MCF 10A (cell line): ENCODE measurements around the gene CCDC30. TPM values are rescaled to one million over a fixed set of nuclear protein-coding genes. Genes with fewer than 3 reads are reported as not detected.

ENCODE experiments used
- Bru-seq: library from RNA; stranded (reverse); fragments of 400-500 nt; gene quantifications from one replicate; lab custom pipeline; 2021; lab: Mats Ljungman, UMichigan
- BruChase-seq, 2 experiments: library from RNA; stranded (reverse); fragments of 400-500 nt; gene quantifications; one replicate each; lab custom pipeline; 2021; lab: Mats Ljungman, UMichigan
- BruUV-seq: library from RNA; stranded (reverse); fragments of 400-500 nt; replicated peaks from 2 replicates; lab custom pipeline; 2021; lab: Mats Ljungman, UMichigan
- CTCF ChIA-PET: fragments of 300-600 bp; sonication (Branson Sonifier 250); formaldehyde crosslinking; extraction: SDS; loops from one replicate; lab custom pipeline; 2021; ENCODE audit warnings: antibody characterized with exemption, inconsistent platforms; lab: Yijun Ruan, JAX
- POLR2A ChIA-PET: fragments of 300-600, 350-650 bp; sonication (Branson Sonifier 250); formaldehyde crosslinking; extraction: SDS; loops from one replicate; lab custom pipeline; 2020; ENCODE audit warnings: antibody characterized with exemption, inconsistent platforms; lab: Yijun Ruan, JAX
- DNase-seq: peaks from one replicate; pipeline ENCODE4 v3.0.0-alpha.2; 2018; ENCODE audit not compliant: unreplicated experiment
- H3K27ac Mint-ChIP-seq: one replicate; pipeline ENCODE4 v1.8.0; 2022; ENCODE audit warnings: mild to moderate bottlenecking, low read depth, mixed read lengths; ENCODE audit not compliant: unreplicated experiment
- H3K27me3 Mint-ChIP-seq: one replicate; pipeline ENCODE4 v1.8.0; 2022; ENCODE audit warnings: mixed read lengths; ENCODE audit not compliant: insufficient read depth, unreplicated experiment
- H3K36me3 Mint-ChIP-seq: one replicate; pipeline ENCODE4 v1.8.0; 2022; ENCODE audit warnings: mild to moderate bottlenecking, moderate library complexity, mixed read lengths; ENCODE audit not compliant: insufficient read depth, unreplicated experiment
- H3K4me1 Mint-ChIP-seq: one replicate; pipeline ENCODE4 v1.8.0; 2022; ENCODE audit warnings: mixed read lengths; ENCODE audit not compliant: insufficient read depth, unreplicated experiment
- H3K4me3 Mint-ChIP-seq: one replicate; pipeline ENCODE4 v1.8.0; 2022; ENCODE audit warnings: mild to moderate bottlenecking, moderate library complexity, mixed read lengths; ENCODE audit not compliant: unreplicated experiment
- H3K9me3 Mint-ChIP-seq: one replicate; pipeline ENCODE4 v1.8.0; 2022; ENCODE audit warnings: mixed read lengths; ENCODE audit not compliant: unreplicated experiment
- intact Hi-C: fragments of 100-400 bp; cut with micrococcal nuclease; formaldehyde crosslinking; loops from 2 replicates; pipeline ENCODE4 v1.14.1; 2022
- long read RNA-seq: library from polyadenylated mRNA; stranded (forward); transcript quantifications from one replicate; pipeline ENCODE4 v2.0.0, GENCODE V29; 2022
- total RNA-seq: library from RNA; stranded (reverse); gene quantifications from 2 replicates; pipeline ENCODE4 v1.2.3, GENCODE V29; 2022
- TF ChIP-seq, protein P1 (sequence below): fragments of 200-600 bp; IDR thresholded peaks from one replicate; pipeline ENCODE4 v1.8.0; 2022; ENCODE audit warnings: antibody characterized with exemption, mild to moderate bottlenecking; ENCODE audit not compliant: unreplicated experiment

CCDC30 gene
- total RNA-seq (2.2 and 3.2 TPM in 2 replicates), Bru-seq, nascent RNA (percentile 38 among the genes with signal in this experiment), BruChase-seq, experiment 1, labeled RNA remaining after a 6-hour chase (percentile 49 among the genes with signal in this experiment), BruChase-seq, experiment 2, labeled RNA remaining after a 2-hour chase (percentile 49 among the genes with signal in this experiment)
- long read RNA-seq, partial matches to known transcripts, result 0 of 11 reads
- long read RNA-seq, other reads (novel, unspliced or antisense), result 11 of 11 reads

DNA sequence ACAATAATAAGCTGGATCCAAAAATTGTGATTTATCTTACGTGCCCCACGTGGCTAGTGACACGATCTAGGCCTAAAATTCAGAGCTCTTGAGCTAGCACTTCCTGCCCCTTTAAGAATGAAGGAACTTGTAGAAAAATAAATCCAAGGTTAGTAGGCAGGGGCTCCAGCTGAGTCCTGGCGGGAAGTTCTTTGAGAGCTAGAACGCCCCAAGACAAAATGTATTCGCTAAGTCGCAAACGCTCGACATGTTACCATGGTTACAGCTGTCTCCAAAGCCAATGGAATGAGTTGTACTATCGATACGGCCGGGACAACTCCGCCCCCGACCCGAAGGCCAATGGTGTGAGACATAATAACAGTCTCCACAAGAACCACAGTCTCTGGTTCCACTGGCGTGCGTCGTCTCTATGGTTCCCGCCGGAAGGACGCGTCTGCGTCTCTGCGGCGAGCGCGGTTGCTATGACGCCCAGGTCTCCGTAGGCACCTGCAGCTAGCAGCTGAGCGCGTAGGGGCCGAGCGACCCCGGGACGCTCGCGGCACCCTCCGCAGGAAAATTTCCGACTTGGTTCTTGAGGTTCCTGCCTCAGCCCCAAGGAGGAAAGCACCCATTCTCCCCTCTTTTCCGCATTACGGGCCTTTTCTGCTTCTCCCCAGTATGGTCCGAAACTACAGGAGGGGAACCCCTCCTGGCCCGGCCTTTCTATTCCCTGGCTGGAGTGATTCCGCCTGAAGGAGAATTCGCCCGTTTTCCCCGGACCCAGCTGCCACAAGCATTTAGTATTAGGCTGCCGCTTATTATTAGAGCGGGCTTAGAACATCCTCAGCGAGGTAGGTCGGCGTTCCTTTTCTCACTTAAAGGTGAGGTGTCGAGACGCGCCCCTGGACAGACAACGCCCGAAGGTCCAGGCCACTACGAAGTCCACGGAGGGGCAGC, at the start of gene CCDC30:
Gene CCDC30 (plus strand): TSS at position 459 of the 936 bp plus-strand sequence. CDS start 17,266 bp downstream, outside the sequence.
- Mint-ChIP-seq H3K9me3 (no peaks in the 10 kb centered on the region), H3K4me3 (peak within 1 kb of the TSS; percentile 81), H3K4me1 (peaks cover 11% of the 10 kb centered on the region), H3K36me3 (peaks cover 36% of the 10 kb centered on the region), H3K27me3 (no peaks in the 10 kb centered on the region), H3K27ac (peak within 1 kb of the TSS; percentile 89)
- intact Hi-C loops, result loop anchor here (1.0 to 2.0 kb wide), 3 partner anchors 128 to 286 kb away; partner anchors contain the start of gene FOXJ3
- POLR2A ChIA-PET, result interaction anchor here (0.5 to 2.1 kb wide), 17 partner anchors 11 to 956 kb away, joined by 3 to 11 read pairs (median 4); partner anchors contain the start of genes C1orf50, P3H1 and PPIH
- BruUV-seq, result no TSS peak
- peak; percentile 99 for DNase-seq
- TF ChIP-seq, protein P1, sequence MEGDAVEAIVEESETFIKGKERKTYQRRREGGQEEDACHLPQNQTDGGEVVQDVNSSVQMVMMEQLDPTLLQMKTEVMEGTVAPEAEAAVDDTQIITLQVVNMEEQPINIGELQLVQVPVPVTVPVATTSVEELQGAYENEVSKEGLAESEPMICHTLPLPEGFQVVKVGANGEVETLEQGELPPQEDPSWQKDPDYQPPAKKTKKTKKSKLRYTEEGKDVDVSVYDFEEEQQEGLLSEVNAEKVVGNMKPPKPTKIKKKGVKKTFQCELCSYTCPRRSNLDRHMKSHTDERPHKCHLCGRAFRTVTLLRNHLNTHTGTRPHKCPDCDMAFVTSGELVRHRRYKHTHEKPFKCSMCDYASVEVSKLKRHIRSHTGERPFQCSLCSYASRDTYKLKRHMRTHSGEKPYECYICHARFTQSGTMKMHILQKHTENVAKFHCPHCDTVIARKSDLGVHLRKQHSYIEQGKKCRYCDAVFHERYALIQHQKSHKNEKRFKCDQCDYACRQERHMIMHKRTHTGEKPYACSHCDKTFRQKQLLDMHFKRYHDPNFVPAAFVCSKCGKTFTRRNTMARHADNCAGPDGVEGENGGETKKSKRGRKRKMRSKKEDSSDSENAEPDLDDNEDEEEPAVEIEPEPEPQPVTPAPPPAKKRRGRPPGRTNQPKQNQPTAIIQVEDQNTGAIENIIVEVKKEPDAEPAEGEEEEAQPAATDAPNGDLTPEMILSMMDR, result no peak
- CTCF ChIA-PET, result interaction anchor here (0.7 to 0.8 kb wide), 3 partner anchors 118 to 1675 kb away, joined by 3 to 4 read pairs (median 3); no protein-coding TSS in a partner anchor

GRCh38 chr1:42414551-42415496, 48.3 kb upstream of the CCDC30 start:
- H3K27ac Mint-ChIP-seq, result no peak overlapping the region
- POLR2A ChIA-PET, result no interaction called here
- no TSS peak for BruUV-seq
- DNase-seq, result no peak
- TF ChIP-seq, protein P1, result no peak
- H3K4me3 Mint-ChIP-seq, result no peak overlapping the region
- H3K4me1 Mint-ChIP-seq, result no peaks in the 10 kb centered on the region
- intact Hi-C loops, result no loop called here
- peaks cover 26% of the 10 kb centered on the region for H3K27me3 Mint-ChIP-seq
- CTCF ChIA-PET, result no interaction called here
- no peaks in the 10 kb centered on the region for H3K9me3 Mint-ChIP-seq
- H3K36me3 Mint-ChIP-seq, result no peaks in the 10 kb centered on the region

- Mint-ChIP-seq H3K27me3 (peaks cover 29% of the 10 kb centered on the region), H3K4me3 (no peak overlapping the region), H3K4me1 (peaks cover 4% of the 10 kb centered on the region), H3K9me3 (no peaks in the 10 kb centered on the region), H3K36me3 (no peaks in the 10 kb centered on the region), H3K27ac (no peak overlapping the region)
- no TSS peak for BruUV-seq
- DNase-seq, result no peak
- TF ChIP-seq, protein P1, result no peak
- ChIA-PET POLR2A (interaction anchor here (0.5 kb wide), 1 partner anchor 132 kb away, joined by 3 read pairs; no protein-coding TSS in a partner anchor), CTCF (no interaction called here)
- intact Hi-C loops, result no loop called here
These were observed 45.9 kb upstream of the CCDC30 start for GRCh38 chr1:42417166-42417565.
